HepG2 (cell line): ENCODE data around the gene TNFAIP2. TPM values are rescaled to one million over a fixed set of nuclear protein-coding genes. Genes with fewer than 3 reads are reported as not detected.
A peak's percentile ranks its signal among the peaks of the same experiment; 100 is the strongest.

ENCODE experiments used
- AHR ChIP-seq: IDR thresholded peaks from 2 replicates; pipeline ENCODE4 v1.6.1; 2018; ENCODE audit warnings: missing genetic modification reagents, missing compliant biosample characterization
- ARNT2 ChIP-seq: sonication (generic); formaldehyde crosslinking; IDR thresholded peaks from 2 replicates; pipeline ENCODE4 v1.8.0; 2022; ENCODE audit warnings: mild to moderate bottlenecking, low read depth, missing genetic modification reagents, moderate library complexity
- ATAD3A ChIP-seq: sonication (generic); formaldehyde crosslinking; IDR thresholded peaks from 2 replicates; pipeline ENCODE4 v1.4.0; 2020; ENCODE audit warnings: missing genetic modification reagents
- FOXO1 ChIP-seq: sonication (generic); formaldehyde crosslinking; IDR thresholded peaks from 2 replicates; pipeline ENCODE4 v1.4.0; 2020; ENCODE audit warnings: missing genetic modification reagents
- GMEB2 ChIP-seq: IDR thresholded peaks from 2 replicates; pipeline ENCODE4 v1.6.1; 2016; ENCODE audit warnings: missing biosample characterization, missing genetic modification reagents, low read depth
- HNRNPUL1 ChIP-seq: fragments of 200-400 bp; formaldehyde crosslinking; IDR thresholded peaks from 2 replicates; pipeline ENCODE4 v1.6.1; 2017; ENCODE audit warnings: low read depth, mild to moderate bottlenecking, low read length, moderate library complexity
- IRF2 ChIP-seq: IDR thresholded peaks from 2 replicates; pipeline ENCODE4 v1.6.1; 2018; ENCODE audit warnings: missing genetic modification reagents, missing compliant biosample characterization
- KLF13 ChIP-seq: sonication (generic); formaldehyde crosslinking; IDR thresholded peaks from 2 replicates; pipeline ENCODE4 v1.4.0; 2020; ENCODE audit warnings: mild to moderate bottlenecking, missing genetic modification reagents
- NFE2 ChIP-seq: sonication (generic); formaldehyde crosslinking; IDR thresholded peaks from 2 replicates; pipeline ENCODE4 v1.4.0; 2020; ENCODE audit warnings: missing genetic modification reagents
- NPAS2 ChIP-seq: sonication (generic); formaldehyde crosslinking; IDR thresholded peaks from 2 replicates; pipeline ENCODE4 v1.8.0; 2022; ENCODE audit warnings: mild to moderate bottlenecking, missing genetic modification reagents, borderline replicate concordance
- NR2F6 ChIP-seq, 2 experiments: IDR thresholded peaks; 2 replicates each; pipeline ENCODE4 v1.6.1; 2016; ENCODE audit warnings: antibody characterized with exemption in 1 of 2, mild to moderate bottlenecking in 1 of 2
- PITX1 ChIP-seq: sonication (generic); formaldehyde crosslinking; IDR thresholded peaks from 2 replicates; pipeline ENCODE4 v1.5.1; 2020; ENCODE audit warnings: mild to moderate bottlenecking, missing genetic modification reagents
- PRPF4 ChIP-seq: fragments of 200-400 bp; formaldehyde crosslinking; IDR thresholded peaks from 2 replicates; pipeline ENCODE4 v1.6.1; 2016; ENCODE audit warnings: low read length, low read depth; ENCODE audit not compliant: poor library complexity, severe bottlenecking
- RCOR2 ChIP-seq: IDR thresholded peaks from 2 replicates; pipeline ENCODE4 v1.6.1; 2016; ENCODE audit warnings: missing biosample characterization, missing genetic modification reagents
- RERE ChIP-seq: IDR thresholded peaks from 2 replicates; pipeline ENCODE4 v1.6.1; 2016; ENCODE audit warnings: low read depth, missing genetic modification reagents, missing compliant biosample characterization
- RFXAP ChIP-seq: sonication (generic); formaldehyde crosslinking; IDR thresholded peaks from 2 replicates; pipeline ENCODE4 v1.4.0; 2020; ENCODE audit warnings: missing genetic modification reagents, borderline replicate concordance
- XRCC5 ChIP-seq: fragments of 200-400 bp; formaldehyde crosslinking; optimal IDR thresholded peaks from 2 replicates; pipeline ENCODE3; 2017; ENCODE audit warnings: mild to moderate bottlenecking, low read length
- ZFP36L2 ChIP-seq: sonication (generic); formaldehyde crosslinking; IDR thresholded peaks from 2 replicates; pipeline ENCODE4 v1.4.0; 2020; ENCODE audit warnings: missing genetic modification reagents
- ZFP41 ChIP-seq: sonication (generic); formaldehyde crosslinking; IDR thresholded peaks from 2 replicates; pipeline ENCODE4 v1.4.0; 2020; ENCODE audit warnings: mild to moderate bottlenecking, missing genetic modification reagents, borderline replicate concordance
- ZFYVE20 ChIP-seq: sonication (generic); formaldehyde crosslinking; IDR thresholded peaks from 2 replicates; pipeline ENCODE4 v1.8.0; 2023; ENCODE audit warnings: low read depth, mild to moderate bottlenecking, moderate library complexity, missing genetic modification reagents, borderline replicate concordance
- ZNF138 ChIP-seq: sonication (generic); formaldehyde crosslinking; IDR thresholded peaks from 2 replicates; pipeline ENCODE4 v1.5.0; 2020; ENCODE audit warnings: mild to moderate bottlenecking, low read depth, missing genetic modification reagents
- ZNF432 ChIP-seq: sonication (generic); formaldehyde crosslinking; IDR thresholded peaks from 2 replicates; pipeline ENCODE4 v1.5.0; 2020; ENCODE audit warnings: missing genetic modification reagents, mild to moderate bottlenecking, borderline replicate concordance
- ZNF451 ChIP-seq: sonication (generic); formaldehyde crosslinking; IDR thresholded peaks from 2 replicates; pipeline ENCODE4 v1.5.0; 2020; ENCODE audit warnings: mild to moderate bottlenecking, missing genetic modification reagents
- ZNF547 ChIP-seq: sonication (generic); formaldehyde crosslinking; IDR thresholded peaks from 2 replicates; pipeline ENCODE4 v1.5.1; 2020; ENCODE audit warnings: mild to moderate bottlenecking, missing genetic modification reagents
- ZNF788 ChIP-seq: sonication (generic); formaldehyde crosslinking; IDR thresholded peaks from 2 replicates; pipeline ENCODE4 v1.5.0; 2020; ENCODE audit warnings: mild to moderate bottlenecking, missing genetic modification reagents, borderline replicate concordance
- polyA plus RNA-seq, 8 experiments: library from polyadenylated mRNA; depleted of rRNA in 3 of 8; stranded (reverse) in 7 of 8; unstranded in 1 of 8; fragments of >200 nt; fragmentation: Illumina TruSeq in 4 of 8; extraction: Trizol in 4 of 8; gene quantifications; 2 replicates each; pipeline versions ENCODE4 v1.2.1 to v1.2.3, GENCODE V29; 2011 to 2016; ENCODE audit warnings: low read depth in 4 of 8, missing spikeins in 1 of 8, mixed read lengths in 1 of 8; ENCODE audit not compliant: insufficient read depth in 1 of 8
- total RNA-seq, 5 experiments: library from RNA; depleted of rRNA; stranded (reverse); fragments of >200 nt; fragmentation: Illumina TruSeq; extraction: Trizol; gene quantifications; 2 replicates each; pipeline ENCODE4 v1.2.3, GENCODE V29; 2016; ENCODE audit warnings: low read depth in 1 of 5

TNFAIP2 gene
- total and polyA plus RNA-seq, 2 of the 13 experiments (the other 11 are each of a cell fraction or from before 2014, with no cell fraction given): 0.46 to 1.5 TPM

- TF ChIP-seq RERE (CRISPR knock-in tag) (peak; percentile 50; the same call in 1 of the 2 replicates), ZNF451 (CRISPR knock-in tag) (peak; percentile 51), NFE2 (no peak), AHR (CRISPR knock-in tag) (0 out of 2 replicates have a peak, but pooled peaks have one; percentile 74), RCOR2 (no peak), ZNF788 (CRISPR knock-in tag) (peak; percentile 77; the same call in 1 of the 2 replicates), ZFYVE20 (CRISPR knock-in tag) (no peak), ZNF547 (CRISPR knock-in tag) (no peak; the same call in 1 of the 2 replicates), NPAS2 (CRISPR knock-in tag) (no peak), KLF13 (CRISPR knock-in tag) (no peak), ATAD3A (no peak), PRPF4 (peak; percentile 77), GMEB2 (no peak), PITX1 (CRISPR knock-in tag) (peak; percentile 60; the same call in 1 of the 2 replicates), ZFP41 (CRISPR knock-in tag) (peak; percentile 84), FOXO1 (CRISPR knock-in tag) (no peak; the same call in none of the 2 replicates), ARNT2 (CRISPR knock-in tag) (no peak; the same call in 1 of the 2 replicates), NR2F6 (IDR thresholded peaks at IDR 0.05) (peak; percentile 77), NR2F6 (CRISPR knock-in tag; IDR thresholded peaks at IDR 0.05) (peak; percentile 82; the same call in 1 of the 2 replicates), ZFP36L2 (no peak), RFXAP (CRISPR knock-in tag) (peak; percentile 85), XRCC5 (peak; percentile 88), IRF2 (CRISPR knock-in tag) (peak; percentile 69), HNRNPUL1 (no peak), ZNF138 (CRISPR knock-in tag) (no peak), ZNF432 (CRISPR knock-in tag) (no peak)
These were observed 24.1 kb upstream of the TNFAIP2 start (continued) for GRCh38 chr14:103099081-103099732.
